Endometrial microvascular endothelial cells (primary cell): ENCODE measurements around the gene CRKL. TPM values are rescaled to one million over a fixed set of nuclear protein-coding genes. Genes with fewer than 3 reads are reported as not detected.

Source experiments
- in situ Hi-C: cut with HindIII; loops from 2 replicates; pipeline ENCODE4 v1.10.0; 2017; ENCODE audit warnings: low sequenced_read_pairs, low pct_unique_long_range_greater_than_20kb; ENCODE audit errors: inconsistent ontology term
- total RNA-seq: library from RNA; depleted of rRNA; stranded (reverse); fragments of >200 nt; gene quantifications from one replicate; pipeline ENCODE4 v1.2.3, GENCODE V29; 2015; ENCODE audit errors: inconsistent ontology term

CRKL gene
- total RNA-seq, 1 donor from 2014 or later = 55.8 TPM

DNA sequence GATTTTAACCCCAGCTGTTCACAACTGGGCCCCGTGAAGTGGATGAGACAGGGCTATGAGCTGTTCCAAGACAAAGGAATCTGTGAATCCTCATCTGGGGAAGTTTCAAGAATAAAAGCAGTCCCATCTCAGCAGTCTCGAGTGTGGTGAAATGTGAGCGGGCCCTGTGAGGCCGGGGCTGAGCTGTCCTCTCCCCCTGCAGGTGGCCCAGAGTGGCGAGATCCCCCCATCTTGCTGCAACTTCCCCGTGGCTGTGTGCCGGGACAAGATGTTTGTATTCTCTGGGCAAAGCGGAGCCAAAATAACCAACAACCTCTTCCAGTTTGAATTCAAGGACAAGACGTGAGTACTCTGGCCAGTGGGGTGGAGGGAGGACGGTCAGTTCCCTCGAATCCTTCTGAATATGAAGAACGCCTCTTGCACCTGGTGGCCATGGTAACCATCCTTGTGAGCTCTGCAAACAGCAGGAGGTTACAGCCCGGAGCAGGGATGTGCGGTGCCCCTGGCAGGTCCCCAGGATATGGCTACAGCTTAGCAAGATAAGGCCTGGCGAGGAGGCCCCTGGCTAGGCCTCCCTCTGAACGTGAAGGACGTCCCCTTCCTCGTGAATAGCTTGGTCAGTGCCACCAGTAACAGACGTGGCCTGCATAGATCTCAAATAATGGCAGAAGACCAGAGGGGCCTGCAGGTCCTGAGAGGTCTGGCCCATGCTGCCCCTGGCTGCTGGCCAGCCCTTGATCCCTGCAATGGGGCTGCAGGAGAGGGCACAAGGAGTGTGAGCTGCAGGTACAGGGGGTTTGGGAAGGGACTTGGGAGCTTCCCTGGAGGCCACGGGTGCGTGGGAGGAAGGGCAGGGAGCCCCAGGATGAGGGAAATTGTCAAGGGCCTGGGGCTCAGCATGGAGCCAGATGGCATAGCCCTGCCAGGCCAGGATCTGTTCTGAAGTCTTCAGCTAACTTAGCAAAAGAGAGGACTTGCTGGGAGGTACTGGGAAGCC, 73.3 kb downstream of the CRKL start:
- in situ Hi-C loops = no loop called here

DNA sequence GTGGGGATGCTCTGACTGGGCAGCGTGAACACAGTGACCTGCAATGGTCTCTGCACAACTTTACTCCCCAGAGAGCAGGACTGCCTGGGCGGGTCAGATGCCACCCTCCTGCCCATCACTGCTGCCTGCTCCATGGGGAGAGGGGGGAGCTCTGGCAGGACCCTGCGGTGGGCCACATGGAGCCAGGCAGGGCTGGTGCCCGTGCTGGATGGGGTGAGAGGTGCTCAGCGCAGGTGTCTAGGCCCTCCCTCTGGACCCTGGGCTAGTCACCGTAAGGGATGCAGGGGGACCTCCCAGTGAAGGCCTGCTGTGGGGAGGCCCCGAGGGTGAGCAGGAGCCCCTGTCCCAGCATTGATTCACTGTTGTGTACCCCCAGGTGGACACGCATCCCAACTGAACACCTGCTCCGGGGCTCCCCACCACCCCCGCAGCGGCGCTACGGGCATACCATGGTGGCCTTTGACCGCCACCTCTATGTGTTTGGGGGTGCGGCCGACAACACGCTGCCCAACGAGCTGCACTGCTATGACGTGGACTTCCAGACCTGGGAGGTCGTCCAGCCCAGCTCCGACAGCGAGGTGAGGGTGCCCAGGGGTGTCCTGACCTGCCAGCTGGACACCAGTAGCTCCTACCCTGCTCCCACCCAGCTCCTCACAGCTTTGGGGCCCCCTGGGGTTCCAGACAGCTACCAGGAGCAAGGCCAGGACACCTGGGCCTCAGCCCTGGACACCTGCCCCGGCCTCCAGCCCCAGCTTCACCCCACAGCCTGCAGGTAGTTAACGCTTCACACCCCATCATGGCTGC, 74.2 kb downstream of the CRKL start:
- in situ Hi-C loops = no loop called here

DNA sequence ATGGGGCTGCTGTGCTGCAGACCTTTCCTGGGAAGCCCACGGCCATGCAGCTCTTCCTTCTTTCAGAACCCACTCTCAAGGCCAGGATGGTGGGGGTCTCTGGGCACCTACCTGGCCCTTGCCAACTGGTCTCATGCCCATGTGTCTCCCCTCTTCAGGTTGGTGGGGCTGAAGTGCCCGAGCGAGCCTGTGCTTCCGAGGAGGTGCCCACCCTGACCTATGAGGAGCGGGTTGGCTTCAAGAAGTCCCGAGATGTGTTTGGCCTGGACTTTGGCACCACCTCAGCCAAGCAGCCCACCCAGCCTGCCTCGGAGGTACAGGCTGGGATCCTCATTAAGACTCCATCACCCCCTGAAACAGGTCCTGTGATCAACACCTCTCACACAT, 74.8 kb downstream of the CRKL start:
- in situ Hi-C loops = no loop called here

DNA sequence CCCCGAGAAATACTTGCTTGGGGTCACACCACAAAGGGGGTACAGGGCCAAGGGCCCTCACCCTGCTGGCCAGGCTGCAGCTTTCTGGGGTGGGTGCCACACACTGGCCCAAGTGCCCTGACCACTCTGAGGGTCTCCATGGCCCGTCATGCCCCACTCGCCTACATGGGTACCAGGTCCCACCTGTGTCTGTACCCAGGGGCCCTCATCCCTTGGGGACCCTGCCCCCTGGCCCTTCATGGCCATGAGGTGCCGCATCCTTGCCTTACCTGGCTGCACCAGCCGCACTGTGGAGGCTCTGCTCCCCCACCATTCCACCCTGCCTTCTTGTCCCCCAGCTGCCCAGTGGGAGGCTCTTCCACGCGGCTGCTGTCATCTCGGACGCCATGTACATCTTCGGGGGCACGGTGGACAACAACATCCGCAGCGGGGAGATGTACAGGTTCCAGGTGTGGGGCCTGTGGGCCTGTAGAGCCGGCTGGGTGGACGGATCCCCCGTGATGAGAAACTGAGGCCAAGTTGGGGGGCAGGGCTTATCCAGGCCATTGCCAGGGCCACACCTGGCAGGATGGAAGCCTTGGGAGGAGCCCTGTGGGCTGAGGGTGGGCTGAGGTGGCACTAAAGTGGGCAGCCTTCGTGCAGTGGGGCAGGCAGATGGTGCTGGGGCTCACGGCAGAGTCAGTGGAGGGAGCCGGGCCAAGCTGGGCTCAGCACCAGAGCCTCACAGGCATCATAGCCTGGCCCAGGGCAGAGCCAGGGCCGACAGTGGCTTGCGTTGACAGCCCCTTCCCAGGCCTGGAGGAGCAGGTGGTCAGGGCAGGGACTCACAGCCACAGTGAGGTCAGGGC, 75.5 kb downstream of the CRKL start:
- in situ Hi-C loops = no loop called here

DNA sequence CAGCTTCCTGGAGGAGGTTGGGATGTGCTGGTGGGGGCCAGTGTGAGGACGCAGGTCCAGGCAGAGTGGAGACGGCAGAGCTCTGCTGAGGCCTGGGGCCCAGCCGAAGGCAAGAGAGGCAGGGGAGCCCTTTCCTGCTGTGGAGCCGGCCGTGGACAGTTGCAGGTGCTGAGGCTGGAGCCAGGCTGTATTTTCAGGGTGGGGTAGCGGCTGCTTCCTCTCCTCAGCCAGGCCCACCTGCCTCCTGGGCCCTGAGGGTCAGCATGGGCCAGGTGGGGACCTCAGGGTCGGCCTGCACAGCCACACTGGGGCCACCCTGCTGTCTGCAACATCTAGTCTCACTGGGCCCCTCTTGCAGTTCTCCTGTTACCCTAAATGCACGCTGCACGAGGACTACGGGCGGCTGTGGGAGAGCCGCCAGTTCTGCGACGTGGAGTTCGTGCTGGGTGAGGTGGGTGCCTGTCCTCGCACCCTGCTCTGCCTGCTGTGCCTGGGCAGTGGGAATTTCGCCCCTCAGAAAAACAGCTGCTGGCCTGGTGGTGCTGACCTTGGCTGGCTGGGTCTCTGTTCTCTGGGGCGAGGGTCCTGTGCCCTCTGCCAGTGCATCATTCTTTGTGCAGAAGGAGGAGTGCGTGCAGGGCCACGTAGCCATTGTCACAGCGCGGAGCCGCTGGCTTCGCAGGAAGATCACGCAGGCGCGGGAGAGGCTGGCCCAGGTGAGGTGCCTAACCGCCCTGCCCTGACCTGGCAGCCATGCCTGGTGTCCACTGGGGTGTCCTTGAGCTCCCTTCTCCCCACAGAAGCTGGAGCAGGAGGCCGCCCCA, 76.3 kb downstream of the CRKL start:
- in situ Hi-C loops = no loop called here

DNA sequence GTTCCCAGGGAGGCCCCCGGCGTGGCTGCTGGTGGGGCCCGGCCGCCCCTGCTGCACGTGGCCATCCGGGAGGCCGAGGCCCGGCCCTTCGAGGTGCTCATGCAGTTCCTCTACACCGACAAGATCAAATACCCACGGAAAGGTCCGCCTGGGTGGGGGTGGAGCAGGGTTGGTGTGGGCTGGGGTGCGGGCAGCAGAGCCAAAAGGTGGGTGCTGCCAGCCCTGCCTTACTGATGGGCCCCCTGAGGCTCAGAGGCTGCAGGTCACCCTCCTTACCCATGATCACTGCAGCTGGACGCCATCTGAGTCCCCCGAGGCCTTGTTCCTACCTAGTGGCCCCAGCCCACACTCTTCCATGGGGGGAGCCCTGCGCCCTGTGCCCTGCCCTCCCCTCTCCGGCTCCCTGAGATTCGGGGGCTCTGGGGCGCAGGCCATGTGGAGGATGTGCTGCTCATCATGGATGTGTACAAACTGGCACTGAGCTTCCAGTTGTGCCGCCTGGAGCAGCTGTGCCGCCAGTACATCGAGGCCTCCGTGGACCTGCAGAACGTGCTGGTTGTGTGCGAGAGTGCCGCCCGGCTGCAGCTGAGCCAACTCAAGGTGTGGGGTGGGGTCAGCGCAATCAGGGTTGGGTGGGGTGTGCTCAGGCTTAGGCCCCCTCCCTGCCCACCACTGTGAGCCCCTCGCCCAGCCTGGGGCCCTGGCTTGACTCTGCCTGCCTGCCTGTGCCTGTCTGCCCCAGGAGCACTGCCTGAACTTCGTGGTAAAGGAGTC, 77.1 kb downstream of the CRKL start:
- in situ Hi-C loops = no loop called here

DNA sequence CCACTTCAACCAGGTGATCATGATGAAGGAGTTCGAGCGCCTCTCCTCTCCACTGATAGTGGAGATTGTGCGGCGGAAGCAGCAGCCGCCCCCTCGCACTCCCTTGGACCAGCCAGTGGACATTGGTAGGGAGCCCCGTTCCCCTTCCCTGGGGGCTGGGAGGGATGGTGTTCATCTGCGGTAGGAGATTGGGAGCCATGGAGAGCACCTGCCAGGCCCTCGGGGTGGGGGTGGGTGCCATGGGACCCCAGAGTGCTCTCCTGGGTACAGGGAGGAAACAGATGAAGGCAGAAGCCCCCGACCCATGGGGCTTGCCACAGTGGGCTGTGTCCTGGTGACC, 77.7 kb downstream of the CRKL start:
- in situ Hi-C loops = no loop called here

DNA sequence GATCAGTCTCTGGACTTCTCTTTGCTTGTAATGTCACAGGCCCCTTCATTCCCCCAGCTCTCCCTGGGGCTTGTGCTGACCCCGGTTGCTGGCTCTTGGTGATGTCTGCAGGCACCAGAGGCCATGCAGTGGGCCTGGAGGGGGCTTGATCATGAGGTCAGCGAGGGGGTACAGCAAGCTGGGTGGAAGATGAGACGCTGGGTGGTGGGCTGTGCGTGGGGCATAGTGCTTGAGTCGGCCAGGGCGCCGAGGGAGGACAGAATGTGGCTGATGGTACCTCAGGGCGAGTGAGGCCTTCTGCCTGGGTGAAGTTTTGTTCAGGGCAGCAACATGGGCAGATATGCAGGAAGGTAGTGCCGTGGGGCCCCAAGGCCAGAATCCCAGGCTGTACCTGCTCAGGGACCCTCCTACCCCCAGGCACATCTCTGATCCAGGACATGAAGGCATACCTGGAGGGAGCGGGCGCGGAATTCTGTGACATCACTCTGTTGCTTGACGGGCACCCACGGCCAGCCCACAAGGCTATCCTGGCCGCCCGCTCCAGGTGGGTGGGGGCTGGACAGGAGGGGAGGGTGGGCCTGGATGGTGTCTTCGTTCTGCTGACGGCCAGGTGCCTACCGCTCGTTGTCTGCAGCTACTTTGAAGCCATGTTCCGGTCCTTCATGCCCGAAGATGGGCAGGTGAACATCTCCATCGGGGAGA, 78.3 kb downstream of the CRKL start:
- in situ Hi-C loops = no loop called here

DNA sequence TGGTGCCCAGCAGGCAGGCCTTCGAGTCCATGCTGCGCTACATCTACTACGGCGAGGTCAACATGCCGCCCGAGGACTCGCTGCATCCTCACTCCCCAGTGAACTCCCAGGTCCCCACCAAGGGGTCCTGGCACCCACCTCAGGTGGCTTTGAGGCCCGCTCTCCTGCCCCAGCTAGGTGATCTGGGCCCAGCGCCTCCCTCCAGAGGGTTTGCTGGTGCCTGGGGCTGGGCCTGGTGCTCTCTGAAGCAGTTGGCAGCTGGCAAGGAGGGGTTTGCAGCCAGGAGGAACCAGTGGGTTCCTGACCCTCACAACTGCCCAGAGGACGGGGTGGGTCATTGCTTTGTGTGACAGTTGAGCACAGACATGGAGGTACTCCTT, 78.8 kb downstream of the CRKL start:
- in situ Hi-C loops = no loop called here

DNA sequence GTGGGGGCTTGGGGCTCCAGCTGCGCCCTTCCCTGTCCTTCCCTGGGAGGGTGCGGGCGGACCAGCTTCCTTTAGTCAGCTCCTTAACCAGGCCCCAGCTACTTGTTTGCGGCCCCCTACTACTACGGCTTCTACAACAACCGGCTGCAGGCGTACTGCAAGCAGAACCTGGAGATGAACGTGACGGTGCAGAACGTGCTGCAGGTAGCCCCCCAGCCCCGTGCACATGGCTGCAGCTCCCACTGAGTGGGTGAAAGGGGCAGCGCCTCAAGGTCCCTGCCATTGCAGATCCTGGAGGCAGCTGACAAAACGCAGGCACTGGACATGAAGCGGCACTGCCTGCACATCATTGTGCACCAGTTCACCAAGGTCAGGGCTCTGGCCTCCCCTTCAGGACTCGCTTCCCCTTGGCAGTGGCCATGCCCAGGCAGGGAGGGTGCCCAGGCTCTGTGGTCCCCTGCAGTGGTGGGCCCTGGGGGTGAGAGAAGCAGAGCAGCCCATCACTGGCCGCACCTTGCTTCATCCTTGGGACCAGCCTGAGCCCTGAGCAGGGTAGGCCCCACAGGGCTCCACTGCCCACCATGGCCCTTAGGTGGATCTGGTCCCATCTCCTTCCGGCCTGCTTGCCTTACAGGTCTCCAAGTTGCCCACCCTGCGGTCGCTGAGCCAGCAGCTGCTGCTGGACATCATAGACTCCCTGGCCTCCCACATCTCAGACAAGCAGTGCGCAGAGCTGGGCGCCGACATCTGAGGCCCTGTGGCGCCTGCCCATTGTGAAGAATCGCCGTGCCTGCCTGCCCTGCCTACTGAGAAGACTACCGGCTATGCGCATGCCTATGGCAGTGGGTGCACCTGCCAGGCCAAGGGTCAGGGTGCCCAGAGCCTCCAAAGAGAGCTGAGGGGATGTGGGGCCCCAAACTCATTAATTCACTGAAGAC, 79.7 kb downstream of the CRKL start:
- in situ Hi-C loops = no loop called here

DNA sequence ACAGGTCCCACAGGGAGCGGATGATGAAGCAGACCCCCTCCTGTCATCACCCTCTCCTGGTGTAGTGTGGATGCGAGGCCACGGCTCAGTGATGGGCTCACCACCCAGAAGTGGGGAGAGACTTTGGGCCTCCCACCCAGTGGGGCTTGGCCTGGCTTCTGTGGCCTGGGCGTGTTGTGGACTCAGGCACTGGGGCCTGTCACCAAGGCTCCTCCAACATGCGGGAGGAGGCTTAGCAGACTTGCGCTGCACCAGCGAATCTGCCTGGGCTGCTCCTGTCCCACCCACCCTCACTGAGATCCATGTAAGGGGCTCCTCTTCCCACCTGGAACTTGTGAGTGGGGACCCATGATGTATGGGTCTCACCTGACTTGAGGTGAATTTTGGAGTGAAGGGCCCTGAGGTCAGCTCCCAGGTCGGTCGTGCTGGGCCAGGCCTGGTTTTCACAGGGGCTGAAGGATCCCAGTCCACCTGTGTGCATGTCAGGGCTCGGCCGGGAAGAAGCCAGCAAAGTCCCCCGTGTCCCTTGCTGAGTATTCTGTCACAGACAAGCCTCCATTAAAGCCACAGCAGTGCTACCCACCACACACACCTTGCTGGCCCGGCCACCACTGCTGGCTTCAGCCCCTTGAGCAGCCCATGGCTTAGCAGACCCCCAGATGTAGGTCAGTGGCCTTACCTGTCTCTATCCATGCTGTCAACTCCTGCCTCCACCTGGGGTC, 80.5 kb downstream of the CRKL start:
- in situ Hi-C loops = no loop called here

DNA sequence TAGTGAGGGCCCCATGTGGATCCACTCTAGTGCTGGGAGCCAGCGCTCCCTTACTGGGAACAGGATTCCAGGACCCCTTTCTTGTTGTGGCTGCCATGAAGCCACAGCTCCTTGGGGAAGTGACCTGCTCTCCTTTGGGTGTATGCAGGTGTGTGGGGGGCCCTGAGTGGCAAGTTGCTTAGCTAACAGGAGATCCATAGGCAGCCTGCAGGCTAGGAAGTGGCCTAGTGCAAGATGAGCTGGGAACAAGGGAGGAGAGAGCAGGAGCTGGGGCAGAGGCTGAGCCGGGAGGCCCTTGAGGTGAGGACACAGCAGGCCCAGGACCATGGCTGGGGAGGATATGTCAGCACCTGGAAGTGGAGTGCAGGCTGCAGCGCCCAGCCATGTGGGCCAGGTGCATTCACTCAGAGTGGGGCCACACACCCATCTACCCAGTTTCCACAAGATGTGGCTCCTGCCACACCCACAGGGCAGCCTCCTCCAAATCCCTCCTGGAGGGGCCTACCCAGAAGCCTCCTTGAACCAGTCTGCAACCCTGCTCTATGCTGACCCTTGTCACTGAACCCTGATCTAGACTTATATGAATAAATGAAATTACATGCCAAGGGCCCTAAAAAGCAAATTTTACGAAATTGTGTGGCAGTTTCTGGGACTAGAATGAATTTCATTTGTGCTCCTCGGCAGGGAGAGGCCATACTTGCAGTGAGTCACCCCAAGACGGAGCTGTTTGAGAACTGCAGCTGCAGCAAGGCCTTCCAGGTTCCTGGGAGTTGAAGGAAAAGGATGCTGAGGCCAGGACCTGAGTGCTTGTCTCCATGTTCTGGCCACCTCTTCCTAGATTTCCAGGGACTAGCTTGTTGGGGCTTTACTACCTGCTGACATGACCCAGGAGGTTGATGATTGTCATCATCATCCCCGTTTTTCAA, 81.5 kb downstream of the CRKL start:
- in situ Hi-C loops = no loop called here

DNA sequence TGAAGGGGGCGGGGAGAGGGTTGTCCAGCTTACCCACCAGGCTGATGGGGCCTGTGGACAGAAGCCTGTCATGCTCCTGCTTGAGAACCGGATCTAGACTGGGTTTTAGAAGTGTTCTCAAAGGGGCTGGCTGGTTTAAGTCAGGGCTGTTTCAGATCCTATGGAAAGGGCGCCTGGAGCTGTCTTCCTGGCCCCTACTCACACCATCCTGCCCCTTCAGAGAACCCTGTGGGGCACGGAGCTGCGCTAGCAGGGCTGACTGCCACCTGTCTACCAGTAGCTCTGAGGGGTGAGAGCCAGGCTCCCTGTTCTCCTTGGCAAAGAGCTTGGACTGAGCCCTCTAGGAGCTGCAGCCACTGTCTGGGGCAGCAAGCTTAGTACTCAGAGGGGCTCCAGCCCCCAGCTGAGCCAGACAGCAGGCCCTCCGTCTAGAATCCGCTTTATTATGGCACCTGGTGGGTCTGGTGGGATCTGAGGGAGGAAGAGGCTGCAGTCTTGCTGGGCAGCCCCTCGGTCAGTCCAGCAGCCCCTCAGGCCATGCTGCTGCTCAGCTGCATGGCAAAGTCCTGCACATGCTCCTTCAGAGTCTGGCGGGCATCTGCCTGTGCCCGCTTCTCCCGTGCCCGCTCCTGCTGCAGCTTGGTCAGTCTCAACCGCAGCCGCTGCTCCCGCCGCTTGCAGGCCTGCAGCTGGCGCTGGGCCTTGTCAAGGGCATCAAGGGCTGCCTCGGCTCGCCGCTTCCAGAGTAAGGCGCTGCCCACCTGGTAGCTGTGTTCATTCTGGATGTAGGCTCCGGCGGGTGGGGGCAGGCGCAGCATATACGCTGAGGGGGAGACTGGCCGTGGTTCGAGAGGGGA, 82.4 kb downstream of the CRKL start:
- in situ Hi-C loops = no loop called here
